Hepatocyte (in vitro differentiated cells): ENCODE results near the gene ITPK1.

Source experiments
- EZH2 ChIP-seq: fragments of 200-600 bp; sonication (generic); IDR thresholded peaks from 2 replicates; pipeline ENCODE4 v1.6.1; 2016; ENCODE audit warnings: antibody characterized with exemption, mild to moderate bottlenecking, borderline replicate concordance
- EZH2phosphoT487 ChIP-seq: fragments of 200-600 bp; sonication (generic); IDR thresholded peaks from one replicate; pipeline ENCODE4 v1.6.1; 2018; ENCODE audit warnings: antibody characterized with exemption, mild to moderate bottlenecking, low read depth, moderate library complexity; ENCODE audit not compliant: unreplicated experiment, severe bottlenecking
- TF ChIP-seq, protein P1 (sequence below): fragments of 200-600 bp; sonication (generic); IDR thresholded peaks from 2 replicates; pipeline ENCODE4 v1.5.1; 2016; ENCODE audit warnings: antibody characterized with exemption, mild to moderate bottlenecking; ENCODE audit not compliant: poor library complexity

- TF ChIP-seq, protein P1, sequence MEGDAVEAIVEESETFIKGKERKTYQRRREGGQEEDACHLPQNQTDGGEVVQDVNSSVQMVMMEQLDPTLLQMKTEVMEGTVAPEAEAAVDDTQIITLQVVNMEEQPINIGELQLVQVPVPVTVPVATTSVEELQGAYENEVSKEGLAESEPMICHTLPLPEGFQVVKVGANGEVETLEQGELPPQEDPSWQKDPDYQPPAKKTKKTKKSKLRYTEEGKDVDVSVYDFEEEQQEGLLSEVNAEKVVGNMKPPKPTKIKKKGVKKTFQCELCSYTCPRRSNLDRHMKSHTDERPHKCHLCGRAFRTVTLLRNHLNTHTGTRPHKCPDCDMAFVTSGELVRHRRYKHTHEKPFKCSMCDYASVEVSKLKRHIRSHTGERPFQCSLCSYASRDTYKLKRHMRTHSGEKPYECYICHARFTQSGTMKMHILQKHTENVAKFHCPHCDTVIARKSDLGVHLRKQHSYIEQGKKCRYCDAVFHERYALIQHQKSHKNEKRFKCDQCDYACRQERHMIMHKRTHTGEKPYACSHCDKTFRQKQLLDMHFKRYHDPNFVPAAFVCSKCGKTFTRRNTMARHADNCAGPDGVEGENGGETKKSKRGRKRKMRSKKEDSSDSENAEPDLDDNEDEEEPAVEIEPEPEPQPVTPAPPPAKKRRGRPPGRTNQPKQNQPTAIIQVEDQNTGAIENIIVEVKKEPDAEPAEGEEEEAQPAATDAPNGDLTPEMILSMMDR = no peak
- TF ChIP-seq EZH2 (no peak), EZH2phosphoT487 (no peak)
Observed at GRCh38 chr14:93027810-93028723, 87.7 kb downstream of the ITPK1 start.
